IPS-18a (cell line): Measurements from ENCODE around the gene MED17.

Source experiments
- H3K27ac ChIP-seq: one replicate; pipeline ENCODE4 v1.5.1; 2013; ENCODE audit warnings: low read length
- H3K27me3 ChIP-seq: one replicate; pipeline ENCODE4 v1.6.1; 2013; ENCODE audit warnings: mild to moderate bottlenecking, low read length; ENCODE audit not compliant: control insufficient read depth, insufficient read depth
- H3K36me3 ChIP-seq: one replicate; pipeline ENCODE4 v1.6.1; 2013; ENCODE audit warnings: low read depth, low read length; ENCODE audit not compliant: control insufficient read depth
- H3K4me1 ChIP-seq: one replicate; pipeline ENCODE4 v1.6.1; 2013; ENCODE audit warnings: low read depth, low read length; ENCODE audit not compliant: control insufficient read depth
- H3K4me3 ChIP-seq: one replicate; pipeline ENCODE4 v1.5.1; 2013; ENCODE audit warnings: low read length
- H3K9ac ChIP-seq: one replicate; pipeline ENCODE4 v1.6.1; 2013; ENCODE audit warnings: mild to moderate bottlenecking, low read length, moderate library complexity
- H3K9me3 ChIP-seq: one replicate; pipeline ENCODE4 v1.6.1; 2013; ENCODE audit warnings: low read depth, low read length; ENCODE audit not compliant: control insufficient read depth

Gene MED17

DNA sequence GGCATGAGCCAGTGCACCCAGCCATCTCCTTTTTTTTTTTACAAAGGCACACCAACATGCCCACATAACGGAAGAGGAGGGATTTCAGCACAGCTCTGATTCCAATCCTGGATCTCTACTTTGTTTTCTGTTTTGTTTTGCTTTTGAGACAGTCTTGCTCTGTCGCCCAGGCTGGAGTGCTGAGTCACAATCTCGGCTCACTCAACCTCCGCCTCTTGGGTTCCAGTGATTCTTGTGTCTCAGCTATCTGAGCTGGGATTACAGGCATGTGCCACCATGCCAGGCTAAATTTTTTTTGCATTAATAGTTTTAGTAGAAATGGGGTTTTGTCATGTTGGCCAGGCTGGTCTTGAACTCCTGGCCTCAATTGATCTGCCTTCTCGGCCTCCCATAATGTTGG, 38.3 kb downstream of the MED17 start:
- Histone ChIP-seq H3K4me3 (no peak overlapping the region), H3K27me3 (no peaks in the 10 kb centered on the region), H3K4me1 (peaks cover 3% of the 10 kb centered on the region), H3K27ac (no peak overlapping the region), H3K9me3 (no peaks in the 10 kb centered on the region), H3K36me3 (no peaks in the 10 kb centered on the region), H3K9ac (no peak overlapping the region)

DNA sequence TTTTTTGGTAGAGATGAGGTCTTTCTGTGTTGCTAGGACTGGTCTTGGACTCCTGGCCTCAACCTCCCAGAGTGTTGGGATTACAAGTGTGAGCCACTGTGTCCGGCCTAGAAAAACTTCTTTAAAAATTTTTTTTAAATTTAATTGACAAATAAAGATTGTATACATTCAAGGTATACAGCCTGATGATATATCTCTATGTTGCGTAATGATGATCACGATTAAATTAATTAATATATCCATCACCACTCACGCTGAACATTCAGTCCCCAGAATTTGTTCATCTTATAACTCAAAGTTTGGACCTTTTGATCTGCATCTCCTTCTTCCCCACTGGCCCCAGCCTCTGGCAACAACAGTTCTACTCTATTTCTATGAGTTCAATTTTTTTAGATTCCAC, 39.1 kb downstream of the MED17 start:
- Histone ChIP-seq H3K4me3 (no peak overlapping the region), H3K9me3 (no peaks in the 10 kb centered on the region), H3K27me3 (no peaks in the 10 kb centered on the region), H3K4me1 (peaks cover 3% of the 10 kb centered on the region), H3K27ac (no peak overlapping the region), H3K36me3 (no peaks in the 10 kb centered on the region), H3K9ac (no peak overlapping the region)

DNA sequence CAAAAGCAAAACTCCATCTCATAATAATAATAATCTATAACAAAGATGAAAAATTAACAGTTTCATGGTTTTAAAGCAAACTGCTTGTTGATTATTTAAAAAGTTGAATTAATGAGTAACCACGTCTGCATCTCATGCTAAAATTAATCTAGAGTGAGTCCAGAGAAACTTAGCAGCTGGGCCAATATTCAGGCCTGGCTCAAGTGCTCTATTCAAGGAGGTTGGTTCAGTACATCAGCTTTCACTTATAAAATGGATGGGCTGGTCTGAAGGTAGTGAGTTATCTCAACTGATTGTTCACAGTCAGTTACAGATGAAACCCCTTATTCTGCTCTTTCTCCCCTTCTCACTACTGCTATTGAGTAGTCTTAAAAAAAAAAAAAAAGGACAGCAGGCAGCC, 43.3 kb downstream of the MED17 start:
- no peaks in the 10 kb centered on the region for H3K36me3 ChIP-seq
- H3K27me3 ChIP-seq, result no peaks in the 10 kb centered on the region
- no peaks in the 10 kb centered on the region for H3K9me3 ChIP-seq
- H3K27ac ChIP-seq, result no peak overlapping the region
- H3K4me1 ChIP-seq, result no peaks in the 10 kb centered on the region
- H3K4me3 ChIP-seq, result no peak overlapping the region
- H3K9ac ChIP-seq, result no peak overlapping the region

DNA sequence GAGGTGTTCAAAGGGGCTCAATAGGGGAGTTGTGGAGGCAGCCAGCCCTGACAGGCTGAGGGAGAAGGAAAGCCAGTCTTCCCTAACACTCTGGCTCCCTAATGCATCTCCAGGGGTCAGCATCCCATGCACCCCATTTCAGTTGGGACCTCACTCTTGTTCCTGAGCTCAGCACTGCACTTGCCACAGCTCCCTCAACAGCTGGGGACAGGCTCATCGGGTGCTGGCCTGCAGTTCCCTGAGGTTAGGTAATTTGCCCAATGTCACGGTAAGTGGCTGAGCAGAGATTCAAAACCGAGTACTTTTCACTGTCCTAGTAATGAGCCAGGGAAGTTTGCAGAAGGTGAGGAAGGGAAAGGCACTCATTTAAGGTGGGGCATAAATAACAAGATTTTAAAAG, 45.5 kb downstream of the MED17 start:
- Histone ChIP-seq H3K36me3 (no peaks in the 10 kb centered on the region), H3K9ac (no peak overlapping the region)

DNA sequence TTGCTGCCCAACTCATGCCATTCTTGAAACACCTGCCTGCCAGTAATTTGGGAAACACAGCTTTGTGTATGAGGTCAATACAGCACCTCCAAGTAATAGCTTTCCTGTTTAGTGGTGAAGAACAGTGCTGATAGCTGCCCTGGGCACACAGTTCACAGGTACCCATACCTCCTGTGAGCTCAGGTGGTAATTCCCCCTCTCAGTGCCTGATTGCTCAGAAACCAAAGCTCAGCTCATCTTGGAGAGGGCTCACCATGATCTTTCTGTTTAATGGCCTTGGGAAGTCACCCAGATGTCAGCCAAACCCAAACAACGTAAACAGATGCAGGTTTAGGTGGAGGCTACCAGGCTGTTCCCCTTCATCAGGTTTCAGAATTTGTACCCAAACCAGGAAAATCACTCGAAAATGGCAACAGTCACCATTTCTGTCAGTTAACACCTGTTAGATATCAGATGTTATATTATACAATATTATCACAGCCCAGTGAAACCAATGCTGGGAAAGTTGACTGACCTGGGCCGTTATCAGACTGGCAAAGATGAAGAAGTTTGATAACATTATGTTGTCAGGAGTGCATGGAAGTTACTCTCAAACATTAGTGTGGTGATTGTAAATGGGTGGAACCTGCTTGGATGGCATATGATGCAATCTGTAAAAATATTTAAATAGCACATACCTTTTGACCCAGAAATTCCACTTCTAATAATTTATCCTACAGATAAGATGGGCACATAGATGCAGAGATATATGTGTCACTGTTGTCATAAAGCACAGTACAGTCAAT, 47.5 kb downstream of the MED17 start:
- H3K36me3 ChIP-seq, result no peaks in the 10 kb centered on the region
- no peaks in the 10 kb centered on the region for H3K27me3 ChIP-seq
- no peaks in the 10 kb centered on the region for H3K9me3 ChIP-seq
- no peak overlapping the region for H3K9ac ChIP-seq
- H3K4me1 ChIP-seq, result no peaks in the 10 kb centered on the region
- H3K4me3 ChIP-seq, result no peak overlapping the region
- no peak overlapping the region for H3K27ac ChIP-seq

More for the DNA sequence above, 45.5 kb downstream of the MED17 start:
- H3K9me3 ChIP-seq, result no peaks in the 10 kb centered on the region
- no peak overlapping the region for H3K27ac ChIP-seq
- H3K4me1 ChIP-seq, result no peaks in the 10 kb centered on the region
- no peak overlapping the region for H3K4me3 ChIP-seq
- no peaks in the 10 kb centered on the region for H3K27me3 ChIP-seq

DNA sequence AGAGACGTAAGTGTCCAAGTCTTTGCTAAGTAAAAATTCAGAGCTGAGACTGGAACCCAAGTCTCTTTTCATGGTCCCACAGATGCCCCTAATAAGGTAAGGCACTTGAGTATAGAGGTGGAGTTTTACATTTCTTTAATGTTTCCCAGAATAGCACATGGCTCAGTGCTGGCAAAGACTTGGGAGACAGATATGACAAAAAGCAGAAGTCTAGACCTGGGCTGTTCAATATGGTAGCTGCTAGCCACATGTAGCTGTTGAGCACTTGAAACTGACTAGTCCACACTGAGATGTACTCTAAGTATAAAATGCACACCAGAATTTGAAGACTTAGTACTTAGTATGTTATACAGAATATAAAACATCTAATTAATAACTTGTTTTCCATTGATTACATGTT, 48.7 kb downstream of the MED17 start:
- Histone ChIP-seq H3K4me3 (no peak overlapping the region), H3K27me3 (no peaks in the 10 kb centered on the region), H3K4me1 (no peaks in the 10 kb centered on the region), H3K36me3 (no peaks in the 10 kb centered on the region), H3K27ac (no peak overlapping the region), H3K9me3 (no peaks in the 10 kb centered on the region), H3K9ac (no peak overlapping the region)

DNA sequence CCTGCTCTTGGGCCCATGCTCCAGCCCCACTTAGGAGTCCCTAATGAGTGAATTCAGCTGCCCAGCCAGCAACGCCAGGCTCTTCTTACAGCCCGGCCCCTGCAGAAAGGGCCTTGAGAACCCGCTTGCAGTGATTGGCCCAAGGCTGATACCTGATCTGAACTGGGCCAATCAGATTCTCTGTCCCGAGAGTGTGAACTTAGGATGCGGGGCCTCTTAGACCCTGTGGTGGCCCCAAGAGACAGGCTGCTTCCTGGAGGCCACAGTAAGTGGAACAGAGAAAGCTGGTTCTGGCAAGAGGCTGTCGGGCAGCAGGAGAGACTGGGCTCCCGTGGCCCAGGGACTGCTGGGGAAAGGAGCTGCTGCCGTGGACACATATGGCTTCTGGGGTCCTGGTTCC, 54.9 kb downstream of the MED17 start:
- H3K27me3 ChIP-seq, result no peaks in the 10 kb centered on the region
- no peak overlapping the region for H3K27ac ChIP-seq
- H3K9me3 ChIP-seq, result no peaks in the 10 kb centered on the region
- no peak overlapping the region for H3K9ac ChIP-seq
- no peak overlapping the region for H3K4me3 ChIP-seq
- no peaks in the 10 kb centered on the region for H3K36me3 ChIP-seq
- no peaks in the 10 kb centered on the region for H3K4me1 ChIP-seq

DNA sequence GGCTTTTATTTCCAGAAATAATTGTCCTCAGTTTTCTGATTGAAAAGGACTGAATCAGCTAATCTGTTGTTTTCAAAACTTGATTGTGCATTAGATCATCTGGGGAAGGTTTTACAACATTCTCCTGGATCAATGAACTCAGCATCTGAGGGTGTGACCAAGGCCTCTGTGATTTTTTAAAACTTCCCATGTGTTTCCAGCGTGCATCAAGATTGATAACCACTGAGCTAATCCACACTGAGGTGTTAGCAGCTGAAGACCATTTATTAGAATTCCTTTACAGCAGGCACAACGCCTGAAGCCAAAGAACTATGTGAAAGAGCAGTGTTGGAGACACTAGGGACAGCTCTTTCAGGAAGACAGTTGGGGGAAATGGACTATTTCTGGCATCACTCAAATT, 56.1 kb downstream of the MED17 start:
- Histone ChIP-seq H3K27me3 (no peaks in the 10 kb centered on the region), H3K9me3 (no peaks in the 10 kb centered on the region), H3K36me3 (no peaks in the 10 kb centered on the region), H3K9ac (no peak overlapping the region), H3K4me3 (no peak overlapping the region), H3K4me1 (no peaks in the 10 kb centered on the region), H3K27ac (no peak overlapping the region)

DNA sequence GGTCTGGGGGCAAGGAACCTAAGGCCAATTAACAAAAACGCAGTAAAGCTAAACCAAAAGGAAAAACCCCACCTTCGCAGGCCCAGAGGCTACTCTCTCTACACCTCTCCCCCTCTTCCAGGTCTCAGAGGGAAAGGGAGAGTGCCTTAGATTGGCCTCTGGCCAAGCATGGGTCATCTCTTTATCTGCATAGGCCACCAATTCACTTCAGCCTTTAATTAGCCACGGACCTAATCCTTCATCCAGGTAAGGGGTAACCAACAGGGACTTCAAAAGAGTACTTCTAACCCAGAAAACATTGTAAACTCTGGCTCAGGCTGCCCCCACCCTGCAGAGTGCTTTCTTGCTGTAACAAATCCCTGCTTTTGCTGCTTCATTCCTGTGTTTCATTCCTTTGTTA, 56.9 kb downstream of the MED17 start:
- Histone ChIP-seq H3K4me1 (no peaks in the 10 kb centered on the region), H3K27me3 (no peaks in the 10 kb centered on the region), H3K4me3 (no peak overlapping the region), H3K27ac (no peak overlapping the region), H3K9ac (no peak overlapping the region), H3K36me3 (no peaks in the 10 kb centered on the region), H3K9me3 (no peaks in the 10 kb centered on the region)

DNA sequence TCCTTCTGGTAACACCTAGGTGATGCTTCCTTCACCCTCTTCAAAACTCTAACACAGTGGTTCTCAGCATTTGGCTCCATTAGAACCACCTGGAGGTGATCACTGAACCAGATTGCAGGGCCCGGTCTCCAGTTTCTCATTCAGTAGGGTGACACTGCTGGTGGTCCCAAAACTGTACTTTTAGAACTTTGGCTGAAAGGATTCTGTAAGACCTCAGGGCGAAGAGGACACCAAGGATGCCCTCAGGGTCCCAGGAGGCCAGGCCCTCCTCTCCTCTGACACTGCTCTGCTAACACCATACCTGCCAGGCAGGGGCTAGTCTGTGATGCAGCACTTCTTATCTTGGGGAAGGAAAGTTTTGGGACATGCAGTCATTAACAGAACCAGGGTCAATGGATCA, 57.4 kb downstream of the MED17 start:
- H3K9ac ChIP-seq, result no peak overlapping the region
- H3K4me3 ChIP-seq, result no peak overlapping the region
- H3K9me3 ChIP-seq, result no peaks in the 10 kb centered on the region
- H3K27ac ChIP-seq, result no peak overlapping the region
- H3K36me3 ChIP-seq, result no peaks in the 10 kb centered on the region
- no peaks in the 10 kb centered on the region for H3K4me1 ChIP-seq
- no peaks in the 10 kb centered on the region for H3K27me3 ChIP-seq

DNA sequence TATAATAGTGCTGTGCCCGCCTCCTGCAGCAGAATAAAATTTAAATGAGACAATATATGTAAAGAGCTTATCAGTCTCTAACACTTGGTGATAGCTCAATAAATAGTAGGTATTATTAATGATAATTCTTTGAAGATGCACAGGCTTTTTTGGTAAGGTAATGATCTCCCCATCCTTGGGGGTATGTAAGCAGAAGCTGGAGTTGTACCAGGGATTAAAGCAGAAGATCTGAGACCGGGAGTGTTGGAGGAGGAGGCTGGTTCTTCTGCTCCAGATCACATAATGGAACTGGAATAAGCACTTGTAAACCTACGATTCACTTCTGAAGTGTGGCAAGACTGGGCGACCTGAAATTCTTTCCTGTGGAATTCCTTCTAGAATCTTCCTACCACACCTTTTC, 58.0 kb downstream of the MED17 start:
- Histone ChIP-seq H3K27ac (no peak overlapping the region), H3K4me3 (no peak overlapping the region), H3K9ac (no peak overlapping the region), H3K27me3 (no peaks in the 10 kb centered on the region), H3K36me3 (no peaks in the 10 kb centered on the region), H3K4me1 (no peaks in the 10 kb centered on the region), H3K9me3 (no peaks in the 10 kb centered on the region)

DNA sequence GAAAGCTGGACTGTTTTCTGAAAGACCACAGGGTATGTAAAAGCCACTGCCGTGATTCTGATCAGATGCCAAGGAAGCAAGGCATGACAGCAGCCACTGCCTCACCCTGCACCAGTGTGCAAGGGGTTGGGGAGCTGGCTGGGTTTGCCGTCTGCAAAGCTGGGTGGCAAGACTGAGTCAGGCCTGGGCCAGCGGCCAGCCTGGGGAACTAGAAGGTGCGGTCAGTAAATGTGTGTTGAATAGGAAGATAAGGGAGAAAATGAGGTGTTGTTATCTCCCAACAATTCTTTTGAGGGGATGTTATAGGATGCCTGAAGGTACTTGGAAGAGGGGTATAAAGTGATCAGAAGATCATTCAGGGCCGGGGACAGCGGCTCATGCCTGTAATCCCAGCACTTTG, 58.4 kb downstream of the MED17 start:
- Histone ChIP-seq H3K4me1 (no peaks in the 10 kb centered on the region), H3K9ac (no peak overlapping the region), H3K27me3 (no peaks in the 10 kb centered on the region), H3K9me3 (no peaks in the 10 kb centered on the region), H3K27ac (no peak overlapping the region), H3K4me3 (no peak overlapping the region), H3K36me3 (no peaks in the 10 kb centered on the region)
